Keratinocyte (primary cell): ENCODE data around the gene BTBD17. TPM values are rescaled to one million over a fixed set of nuclear protein-coding genes. Genes with fewer than 3 reads are reported as not detected.

Experiments
- DNase-seq: peaks from one replicate; pipeline ENCODE4 v3.0.0-alpha.2; 2011; ENCODE audit warnings: low read depth, missing footprints, low spot score
- FAIRE-seq: peaks from 2 replicates; lab custom pipeline; 2011; peaks lifted over from hg19 to GRCh38; lab: Jason Lieb, UNC
- H2AFZ ChIP-seq: 2 replicates; pipeline ENCODE4 v1.6.0; 2012; ENCODE audit warnings: low read length, control low read depth, inconsistent platforms; ENCODE audit not compliant: control insufficient read depth
- H3K27ac ChIP-seq: 2 replicates; pipeline ENCODE4 v1.5.1; 2011; ENCODE audit warnings: low read length; ENCODE audit not compliant: control insufficient read depth, insufficient read depth
- H3K27me3 ChIP-seq: 3 replicates; pipeline ENCODE4 v1.6.0; 2011; ENCODE audit warnings: low read length; ENCODE audit not compliant: control insufficient read depth, insufficient read depth; ENCODE audit errors: extremely low read depth
- H3K36me3 ChIP-seq, 2 experiments: 2 replicates in 1 of 2; 3 replicates in 1 of 2; pipeline ENCODE4 v1.5.1; 2011; ENCODE audit warnings: low read length in 2 of 2, mild to moderate bottlenecking in 1 of 2; ENCODE audit not compliant: control insufficient read depth in 2 of 2, insufficient read depth in 2 of 2; ENCODE audit errors: extremely low read depth in 1 of 2
- H3K4me1 ChIP-seq: 3 replicates; pipeline ENCODE4 v1.5.1; 2011; ENCODE audit warnings: low read length; ENCODE audit not compliant: control insufficient read depth, insufficient read depth; ENCODE audit errors: extremely low read depth
- H3K4me2 ChIP-seq: 3 replicates; pipeline ENCODE4 v1.6.0; 2011; ENCODE audit warnings: low read depth, low read length; ENCODE audit not compliant: control insufficient read depth, insufficient read depth; ENCODE audit errors: extremely low read depth
- H3K4me3 ChIP-seq, 3 experiments: fragments of 200-600 bp in 1 of 3; sonication (generic) in 1 of 3; 2 replicates in 2 of 3; 3 replicates in 1 of 3; pipeline ENCODE4 v1.5.1; 2011 to 2016; ENCODE audit warnings: low read length in 3 of 3, mild to moderate bottlenecking in 3 of 3, control low read depth in 2 of 3, inconsistent platforms in 1 of 3, low read depth in 1 of 3, mixed read lengths in 1 of 3, mixed run types in 1 of 3, moderate library complexity in 1 of 3; ENCODE audit not compliant: control insufficient read depth in 2 of 3, insufficient read depth in 2 of 3; ENCODE audit errors: extremely low read depth in 1 of 3
- H3K79me2 ChIP-seq: 2 replicates; pipeline ENCODE4 v1.6.0; 2012; ENCODE audit warnings: low read length; ENCODE audit not compliant: control insufficient read depth, insufficient read depth
- H3K9ac ChIP-seq: 3 replicates; pipeline ENCODE4 v1.6.0; 2011; ENCODE audit warnings: low read length; ENCODE audit not compliant: control insufficient read depth, insufficient read depth; ENCODE audit errors: extremely low read depth
- H3K9me1 ChIP-seq: 3 replicates; pipeline ENCODE4 v1.6.0; 2011; ENCODE audit warnings: low read length; ENCODE audit not compliant: control insufficient read depth, insufficient read depth; ENCODE audit errors: extremely low read depth
- H3K9me3 ChIP-seq: 2 replicates; pipeline ENCODE4 v1.5.1; 2012; ENCODE audit warnings: low read depth, low read length; ENCODE audit not compliant: control insufficient read depth
- H4K20me1 ChIP-seq: 3 replicates; pipeline ENCODE4 v1.6.0; 2011; ENCODE audit warnings: low read length; ENCODE audit not compliant: control insufficient read depth, insufficient read depth; ENCODE audit errors: extremely low read depth
- EZH2 ChIP-seq: IDR thresholded peaks from one replicate; pipeline ENCODE4 v1.6.1; 2012; ENCODE audit warnings: inconsistent platforms, mild to moderate bottlenecking, low read length, moderate library complexity
- dilution Hi-C: fragments of 300-500 bp; cut with MboI; formaldehyde crosslinking; loops from one replicate; pipeline ENCODE4 v1.7.0; 2020; ENCODE audit warnings: low sequenced_read_pairs; ENCODE audit not compliant: extremely low pct_ligation_motif_present
- polyA plus RNA-seq, 5 experiments: library from polyadenylated mRNA; depleted of rRNA in 3 of 5; stranded (reverse) in 3 of 5; stranded (forward) in 1 of 5; unstranded in 1 of 5; fragments of >200 nt; gene quantifications; 1 replicate in 1 of 5; 2 replicates in 3 of 5; 3 replicates in 1 of 5; pipeline versions ENCODE4 v1.2.1 to v1.2.3, GENCODE V29; 2011 to 2012; ENCODE audit warnings: missing spikeins in 2 of 5, low read depth in 1 of 5, low replicate concordance in 1 of 5
- TF ChIP-seq, protein P1 (sequence below), 3 experiments: IDR thresholded peaks in 1 of 3; conservative IDR thresholded peaks in 1 of 3; optimal IDR thresholded peaks in 1 of 3; 2 replicates in 2 of 3; 3 replicates in 1 of 3; pipeline versions ENCODE3 to v1.5.1; 2011; ENCODE audit warnings: low read length in 3 of 3, mild to moderate bottlenecking in 3 of 3, moderate library complexity in 2 of 3, control low read depth in 1 of 3, inconsistent platforms in 1 of 3; ENCODE audit not compliant: insufficient read depth in 2 of 3; ENCODE audit errors: extremely low read depth in 1 of 3

Gene BTBD17
- polyA plus RNA-seq, 1 donor (not counting 4 experiments of a cell fraction or from before 2014, with no cell fraction given), result not detected

DNA sequence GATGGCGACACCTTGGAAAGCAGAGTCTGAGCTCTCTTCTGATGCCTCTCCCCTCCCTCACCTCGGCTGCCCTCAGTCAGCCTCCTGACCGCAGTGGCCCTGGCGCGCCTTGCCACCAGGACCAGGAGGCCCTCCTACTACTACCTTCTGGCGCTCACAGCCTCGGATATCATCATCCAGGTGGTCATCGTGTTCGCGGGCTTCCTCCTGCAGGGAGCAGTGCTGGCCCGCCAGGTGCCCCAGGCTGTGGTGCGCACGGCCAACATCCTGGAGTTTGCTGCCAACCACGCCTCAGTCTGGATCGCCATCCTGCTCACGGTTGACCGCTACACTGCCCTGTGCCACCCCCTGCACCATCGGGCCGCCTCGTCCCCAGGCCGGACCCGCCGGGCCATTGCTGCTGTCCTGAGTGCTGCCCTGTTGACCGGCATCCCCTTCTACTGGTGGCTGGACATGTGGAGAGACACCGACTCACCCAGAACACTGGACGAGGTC lies 10.0 kb upstream of the BTBD17 start:
- H3K9me3 ChIP-seq, result no peaks in the 10 kb centered on the region
- H3K27ac ChIP-seq, result no peak overlapping the region
- H3K4me3 ChIP-seq, result no peak overlapping the region
- H2AFZ ChIP-seq, result no peak overlapping the region
- no peak for FAIRE-seq
- H3K4me2 ChIP-seq, result no peak overlapping the region
- H3K27me3 ChIP-seq, result peaks cover 17% of the 10 kb centered on the region
- no peaks in the 10 kb centered on the region for H3K36me3 ChIP-seq
- dilution Hi-C loops, result no loop called here
- no peaks in the 10 kb centered on the region for H3K79me2 ChIP-seq
- TF ChIP-seq, protein P1, sequence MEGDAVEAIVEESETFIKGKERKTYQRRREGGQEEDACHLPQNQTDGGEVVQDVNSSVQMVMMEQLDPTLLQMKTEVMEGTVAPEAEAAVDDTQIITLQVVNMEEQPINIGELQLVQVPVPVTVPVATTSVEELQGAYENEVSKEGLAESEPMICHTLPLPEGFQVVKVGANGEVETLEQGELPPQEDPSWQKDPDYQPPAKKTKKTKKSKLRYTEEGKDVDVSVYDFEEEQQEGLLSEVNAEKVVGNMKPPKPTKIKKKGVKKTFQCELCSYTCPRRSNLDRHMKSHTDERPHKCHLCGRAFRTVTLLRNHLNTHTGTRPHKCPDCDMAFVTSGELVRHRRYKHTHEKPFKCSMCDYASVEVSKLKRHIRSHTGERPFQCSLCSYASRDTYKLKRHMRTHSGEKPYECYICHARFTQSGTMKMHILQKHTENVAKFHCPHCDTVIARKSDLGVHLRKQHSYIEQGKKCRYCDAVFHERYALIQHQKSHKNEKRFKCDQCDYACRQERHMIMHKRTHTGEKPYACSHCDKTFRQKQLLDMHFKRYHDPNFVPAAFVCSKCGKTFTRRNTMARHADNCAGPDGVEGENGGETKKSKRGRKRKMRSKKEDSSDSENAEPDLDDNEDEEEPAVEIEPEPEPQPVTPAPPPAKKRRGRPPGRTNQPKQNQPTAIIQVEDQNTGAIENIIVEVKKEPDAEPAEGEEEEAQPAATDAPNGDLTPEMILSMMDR (optimal IDR thresholded peaks at IDR 0.05 in 1 of 3, IDR thresholded peaks at IDR 0.05 in 1 of 3, conservative IDR thresholded peaks at IDR 0.05 in 1 of 3; ENCODE audit: extremely low read depth in 1 of 3, insufficient read depth in 2 of 3, low read length in 3 of 3), result no peak
- no peak for TF ChIP-seq EZH2
- H3K4me1 ChIP-seq, result peaks cover 4% of the 10 kb centered on the region
- no peak for DNase-seq
- no peaks in the 10 kb centered on the region for H3K9me1 ChIP-seq
- H4K20me1 ChIP-seq, result peaks cover 3% of the 10 kb centered on the region
- no peak overlapping the region for H3K9ac ChIP-seq

DNA sequence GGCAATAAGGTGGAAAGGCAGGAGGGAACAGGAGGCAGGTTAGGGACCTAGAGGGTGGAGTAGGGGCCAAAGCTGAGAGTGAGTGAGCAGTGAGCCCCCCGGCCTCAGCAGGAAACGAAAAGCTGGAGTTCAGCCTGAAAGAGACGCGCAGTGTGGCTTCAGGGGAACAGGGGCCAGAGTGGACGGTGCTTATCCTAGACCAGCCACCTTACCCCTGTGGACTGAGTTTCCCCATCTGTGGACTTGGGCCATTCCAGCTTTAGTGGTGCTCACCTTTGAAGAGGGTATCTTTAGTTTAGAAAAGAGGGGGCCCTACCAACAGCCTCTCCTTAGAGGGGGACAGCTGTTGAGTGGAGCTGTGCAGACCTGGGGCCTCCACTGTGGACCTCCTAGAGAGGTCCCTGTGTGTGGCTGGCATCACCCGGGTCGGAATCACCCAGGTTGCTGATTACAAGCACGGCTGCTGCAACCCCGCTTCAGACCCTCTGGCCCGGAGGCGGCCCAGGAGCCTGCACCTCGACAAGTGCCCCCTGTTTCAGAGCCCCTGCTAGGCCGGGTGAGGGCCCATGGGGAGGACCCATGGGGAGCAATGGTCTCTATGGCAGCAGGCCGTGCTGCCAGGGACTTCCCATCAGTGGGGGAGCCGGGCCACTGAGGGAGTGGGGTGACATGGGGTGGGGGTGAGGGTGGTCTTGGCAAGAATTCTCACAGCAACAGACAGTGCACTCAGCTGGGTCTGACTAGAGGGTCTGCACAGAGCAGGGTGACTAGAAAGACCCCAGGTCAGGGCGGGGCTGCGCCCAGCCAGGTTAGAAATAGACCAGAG lies 8.2 kb upstream of the BTBD17 start:
- peaks cover 3% of the 10 kb centered on the region for H4K20me1 ChIP-seq
- no peaks in the 10 kb centered on the region for H3K9me1 ChIP-seq
- no peaks in the 10 kb centered on the region for H3K36me3 ChIP-seq
- no peak overlapping the region for H3K4me3 ChIP-seq
- no peak overlapping the region for H3K9ac ChIP-seq
- FAIRE-seq (no peak), DNase-seq (no peak)
- no peak overlapping the region for H3K27ac ChIP-seq
- H3K79me2 ChIP-seq, result no peaks in the 10 kb centered on the region
- no peaks in the 10 kb centered on the region for H3K9me3 ChIP-seq
- H3K4me1 ChIP-seq, result peaks cover 4% of the 10 kb centered on the region
- peaks cover 17% of the 10 kb centered on the region for H3K27me3 ChIP-seq
- H2AFZ ChIP-seq, result no peak overlapping the region
- dilution Hi-C loops, result no loop called here
- TF ChIP-seq EZH2, result no peak
- TF ChIP-seq, protein P1 (optimal IDR thresholded peaks at IDR 0.05 in 1 of 3, IDR thresholded peaks at IDR 0.05 in 1 of 3, conservative IDR thresholded peaks at IDR 0.05 in 1 of 3; ENCODE audit: extremely low read depth in 1 of 3, insufficient read depth in 2 of 3, low read length in 3 of 3), result no peak
- no peak overlapping the region for H3K4me2 ChIP-seq
